Osteoblast (primary cell): ENCODE measurements around the gene DAAM2. TPM values are rescaled to one million over a fixed set of nuclear protein-coding genes. Genes with fewer than 3 reads are reported as not detected.

Source experiments
- DNase-seq: peaks from one replicate; pipeline ENCODE4 v3.0.0; 2011; ENCODE audit warnings: low spot score, mixed read lengths; ENCODE audit not compliant: insufficient read length; ENCODE audit errors: missing footprints
- H2AFZ ChIP-seq: 2 replicates; pipeline ENCODE4 v1.6.0; 2011; ENCODE audit warnings: mild to moderate bottlenecking, low read length
- H3K27ac ChIP-seq: 2 replicates; pipeline ENCODE4 v1.5.1; 2011; ENCODE audit warnings: mild to moderate bottlenecking, low read depth, low read length, moderate library complexity
- H3K27me3 ChIP-seq: 2 replicates; pipeline ENCODE4 v1.6.0; 2012; ENCODE audit warnings: mild to moderate bottlenecking, control low read depth, inconsistent platforms, low read length, moderate library complexity; ENCODE audit not compliant: insufficient read depth
- H3K36me3 ChIP-seq: 2 replicates; pipeline ENCODE4 v1.5.1; 2011; ENCODE audit warnings: mild to moderate bottlenecking, low read length, control low read depth, moderate library complexity; ENCODE audit not compliant: insufficient read depth
- H3K4me1 ChIP-seq: 2 replicates; pipeline ENCODE4 v1.5.1; 2011; ENCODE audit warnings: mild to moderate bottlenecking, low read length, control low read depth, moderate library complexity; ENCODE audit not compliant: insufficient read depth
- H3K4me2 ChIP-seq: 2 replicates; pipeline ENCODE4 v1.6.0; 2011; ENCODE audit warnings: mild to moderate bottlenecking, low read length; ENCODE audit not compliant: insufficient read depth
- H3K4me3 ChIP-seq: fragments of 200-600 bp; sonication (generic); 3 replicates; pipeline ENCODE4 v1.5.1; 2012; ENCODE audit warnings: mild to moderate bottlenecking, low read length, inconsistent platforms; ENCODE audit not compliant: insufficient read depth
- H3K79me2 ChIP-seq: 2 replicates; pipeline ENCODE4 v1.6.0; 2012; ENCODE audit warnings: mild to moderate bottlenecking, low read length, control low read depth, inconsistent platforms; ENCODE audit not compliant: insufficient read depth
- H3K9me3 ChIP-seq: 2 replicates; pipeline ENCODE4 v1.5.1; 2011; ENCODE audit warnings: low read depth, low read length, control low read depth
- H4K20me1 ChIP-seq: 2 replicates; pipeline ENCODE4 v1.6.0; 2012; ENCODE audit warnings: mild to moderate bottlenecking, low read length, control low read depth; ENCODE audit not compliant: insufficient read depth
- CTCF ChIP-seq: IDR thresholded peaks from 2 replicates; pipeline ENCODE4 v1.5.1; 2011; ENCODE audit warnings: mild to moderate bottlenecking, low read depth, low read length, moderate library complexity; ENCODE audit errors: extremely low read depth
- total RNA-seq: library from RNA; depleted of rRNA; stranded (reverse); fragments of >200 nt; gene quantifications from 2 replicates; pipeline ENCODE4 v1.2.3, GENCODE V29; 2012

The DAAM2 gene
- total RNA-seq, 1 donor: 29.0 TPM

- H3K27me3 ChIP-seq: no peaks in the 10 kb centered on the region
Observed at GRCh38 chr6:39787322-39787721, 4.9 kb upstream of the DAAM2 start.

GRCh38 chr6:39790772-39791171, 1.4 kb upstream of the DAAM2 start:
- Histone ChIP-seq H3K4me1 (peaks cover 26% of the 10 kb centered on the region), H3K4me2 (no peak overlapping the region), H3K27ac (no peak overlapping the region), H3K9me3 (no peaks in the 10 kb centered on the region), H4K20me1 (peaks cover 5% of the 10 kb centered on the region), H2AFZ (no peak overlapping the region), H3K27me3 (no peaks in the 10 kb centered on the region), H3K36me3 (no peaks in the 10 kb centered on the region), H3K79me2 (peaks cover 16% of the 10 kb centered on the region), H3K4me3 (no peak overlapping the region)
- no peak for TF ChIP-seq CTCF
- DNase-seq: peak; percentile 46

More at GRCh38 chr6:39787322-39787721, 4.9 kb upstream of the DAAM2 start:
- peaks cover 10% of the 10 kb centered on the region for H3K4me1 ChIP-seq
- no peak overlapping the region for H3K4me2 ChIP-seq
- no peak overlapping the region for H3K27ac ChIP-seq
- no peak overlapping the region for H2AFZ ChIP-seq
- no peak for DNase-seq
- H3K79me2 ChIP-seq: no peaks in the 10 kb centered on the region
- H3K9me3 ChIP-seq: no peaks in the 10 kb centered on the region
- H3K36me3 ChIP-seq: no peaks in the 10 kb centered on the region
- no peak overlapping the region for H3K4me3 ChIP-seq
- TF ChIP-seq CTCF: no peak
- H4K20me1 ChIP-seq: no peaks in the 10 kb centered on the region

GRCh38 chr6:39791311-39791710, 865 bp upstream of the DAAM2 start:
- peak overlapping the region; percentile 92 for H3K4me2 ChIP-seq
- H4K20me1 ChIP-seq: peaks cover 5% of the 10 kb centered on the region
- peaks cover 26% of the 10 kb centered on the region for H3K4me1 ChIP-seq
- H3K9me3 ChIP-seq: no peaks in the 10 kb centered on the region
- H3K36me3 ChIP-seq: no peaks in the 10 kb centered on the region
- no peaks in the 10 kb centered on the region for H3K27me3 ChIP-seq
- H3K27ac ChIP-seq: no peak overlapping the region
- peak; percentile 62 for TF ChIP-seq CTCF
- H3K4me3 ChIP-seq: no peak overlapping the region
- H3K79me2 ChIP-seq: peaks cover 16% of the 10 kb centered on the region
- peak; percentile 91 for DNase-seq
- H2AFZ ChIP-seq: no peak overlapping the region

- H3K4me2 ChIP-seq: peak overlapping the region; percentile 92
- H3K9me3 ChIP-seq: no peaks in the 10 kb centered on the region
- H3K27me3 ChIP-seq: no peaks in the 10 kb centered on the region
- H3K4me1 ChIP-seq: peaks cover 26% of the 10 kb centered on the region
- H3K4me3 ChIP-seq: peak overlapping the region; percentile 84
- H2AFZ ChIP-seq: peak overlapping the region; percentile 85
- H3K36me3 ChIP-seq: no peaks in the 10 kb centered on the region
- H3K27ac ChIP-seq: peak overlapping the region; percentile 46
- peaks cover 5% of the 10 kb centered on the region for H4K20me1 ChIP-seq
- peaks cover 16% of the 10 kb centered on the region for H3K79me2 ChIP-seq
- no peak for TF ChIP-seq CTCF
- peak; percentile 74 for DNase-seq
Observed at GRCh38 chr6:39792540-39793450, 619 bp downstream of the DAAM2 start.
